Colonic mucosa (tissue), 4 donors: ENCODE data around the gene C4A. TPM values are rescaled to one million over a fixed set of nuclear protein-coding genes. Genes with fewer than 3 reads are reported as not detected.
"Not testable (repeated sequence)": the region's sequence is repeated elsewhere in the genome, so short reads cannot be mapped to it uniquely, and the experiment has no call there.

ENCODE experiments used
- DNase-seq: peaks from one replicate; pipeline ENCODE4 v3.0.0-alpha.2; 2020
- H3K27ac ChIP-seq: fragments of 200-600 bp; one replicate; pipeline ENCODE4 v1.8.0; 2021
- H3K27me3 ChIP-seq: fragments of 200-600 bp; one replicate; pipeline ENCODE4 v1.8.0; 2021
- H3K36me3 ChIP-seq: fragments of 200-600 bp; one replicate; pipeline ENCODE4 v1.8.0; 2021
- H3K4me1 ChIP-seq: fragments of 200-600 bp; one replicate; pipeline ENCODE4 v1.8.0; 2021; ENCODE audit warnings: mild to moderate bottlenecking
- H3K4me3 ChIP-seq: fragments of 200-600 bp; one replicate; pipeline ENCODE4 v1.8.0; 2021
- H3K9ac ChIP-seq, 2 donors: one replicate each; pipeline ENCODE4 v1.7.0; 2013; ENCODE audit warnings: control low read depth in 2 of 2, low read depth in 2 of 2, low read length in 2 of 2
- H3K9me3 ChIP-seq: fragments of 200-600 bp; one replicate; pipeline ENCODE4 v1.8.0; 2021
- intact Hi-C: fragments of 100-400 bp; cut with DNase I; formaldehyde crosslinking; loops from one replicate; pipeline ENCODE4 v1.14.1; 2022
- total RNA-seq, 2 donors: library from RNA; stranded (reverse); fragmentation: NEBNext Ultra II Directional in 1 of 2; extraction: Animal tissue kit (Norgen Biotek cat#: 25700) in 1 of 2; gene quantifications; one replicate each; pipeline ENCODE4 v1.2.1, GENCODE V29; 2021
- donor health status: healthy.
- donor health status: DM: no; HTN: no; CAD: no.
- donor health status: DM: no; HTN: no; CAD: no.

Gene C4A
- total RNA-seq, 2 donors from 2014 or later, result 15.9 to 23.4 TPM

- H3K4me1 ChIP-seq, H3K9ac ChIP-seq, H3K27ac ChIP-seq, H3K9me3 ChIP-seq, H3K4me3 ChIP-seq, DNase-seq, H3K27me3 ChIP-seq, intact Hi-C loops, H3K36me3 ChIP-seq: not testable (repeated sequence)
Observed at GRCh38 chr6:32005538-32005880, 23.7 kb downstream of the C4A start.

- H3K9me3 ChIP-seq, H3K4me3 ChIP-seq, intact Hi-C loops, H3K9ac ChIP-seq, H3K27me3 ChIP-seq, H3K27ac ChIP-seq, H3K4me1 ChIP-seq, H3K36me3 ChIP-seq: not testable (repeated sequence)
- peak; percentile 3 for DNase-seq
Observed at GRCh38 chr6:32005991-32006529, 24.2 kb downstream of the C4A start.

GRCh38 chr6:32007086-32007485 lies 25.2 kb downstream of the C4A start:
- H3K36me3 ChIP-seq, H3K4me3 ChIP-seq, H3K9ac ChIP-seq, H3K27me3 ChIP-seq, intact Hi-C loops, H3K9me3 ChIP-seq, H3K27ac ChIP-seq, H3K4me1 ChIP-seq: not testable (repeated sequence)
- DNase-seq, result peak; percentile 14

- H3K36me3 ChIP-seq, DNase-seq, H3K9ac ChIP-seq, H3K4me1 ChIP-seq, intact Hi-C loops, H3K27ac ChIP-seq, H3K4me3 ChIP-seq, H3K9me3 ChIP-seq, H3K27me3 ChIP-seq: not testable (repeated sequence)
Observed at GRCh38 chr6:32008037-32008436, 26.2 kb downstream of the C4A start.

- H3K4me1 ChIP-seq, H3K27me3 ChIP-seq, H3K9ac ChIP-seq, H3K9me3 ChIP-seq, H3K36me3 ChIP-seq, H3K27ac ChIP-seq, intact Hi-C loops, H3K4me3 ChIP-seq: not testable (repeated sequence)
- peak; percentile 11 for DNase-seq
Observed at GRCh38 chr6:32008616-32009015, 26.8 kb downstream of the C4A start.

- H3K9ac ChIP-seq, intact Hi-C loops, H3K4me3 ChIP-seq, H3K27me3 ChIP-seq, H3K4me1 ChIP-seq, H3K27ac ChIP-seq, H3K36me3 ChIP-seq, H3K9me3 ChIP-seq: not testable (repeated sequence)
- DNase-seq, result peak; percentile 10
Observed at GRCh38 chr6:32009537-32009936, 27.7 kb downstream of the C4A start.

GRCh38 chr6:32010856-32011530 lies 29.1 kb downstream of the C4A start:
- H3K9ac ChIP-seq, intact Hi-C loops: not testable (repeated sequence)
- peak; percentile 12 for DNase-seq

GRCh38 chr6:32012941-32013617 lies 31.2 kb downstream of the C4A start:
- H3K4me1 ChIP-seq, H3K9me3 ChIP-seq, H3K36me3 ChIP-seq, H3K4me3 ChIP-seq, H3K27me3 ChIP-seq, DNase-seq, H3K9ac ChIP-seq, intact Hi-C loops, H3K27ac ChIP-seq: not testable (repeated sequence)

More at GRCh38 chr6:32010856-32011530, 29.1 kb downstream of the C4A start:
- not testable (repeated sequence) for H3K4me3 ChIP-seq, H3K4me1 ChIP-seq, H3K9me3 ChIP-seq, H3K27ac ChIP-seq, H3K27me3 ChIP-seq, H3K36me3 ChIP-seq

GRCh38 chr6:32013738-32014137 lies 31.9 kb downstream of the C4A start:
- H3K27ac ChIP-seq, H3K9me3 ChIP-seq, H3K27me3 ChIP-seq, intact Hi-C loops, H3K36me3 ChIP-seq, H3K9ac ChIP-seq, H3K4me1 ChIP-seq, DNase-seq, H3K4me3 ChIP-seq: not testable (repeated sequence)

GRCh38 chr6:32014547-32014946 lies 32.7 kb downstream of the C4A start, which contains the start of gene C4B:
C4B (plus strand) TSS chr6:32014795; CDS start chr6:32014846, 51 bp downstream.
- H3K9me3 ChIP-seq, H3K4me1 ChIP-seq, H3K4me3 ChIP-seq, DNase-seq, H3K9ac ChIP-seq, H3K27ac ChIP-seq, H3K27me3 ChIP-seq, intact Hi-C loops, H3K36me3 ChIP-seq: not testable (repeated sequence)

GRCh38 chr6:32022100-32022499 lies 40.2 kb downstream of the C4A start:
- intact Hi-C loops, H3K27ac ChIP-seq, H3K36me3 ChIP-seq, H3K4me3 ChIP-seq, H3K9ac ChIP-seq, DNase-seq, H3K9me3 ChIP-seq, H3K4me1 ChIP-seq, H3K27me3 ChIP-seq: not testable (repeated sequence)

GRCh38 chr6:32028631-32029030 lies 46.8 kb downstream of the C4A start:
- H3K9me3 ChIP-seq, H3K9ac ChIP-seq, DNase-seq, intact Hi-C loops, H3K36me3 ChIP-seq, H3K4me3 ChIP-seq, H3K4me1 ChIP-seq, H3K27me3 ChIP-seq, H3K27ac ChIP-seq: not testable (repeated sequence)

GRCh38 chr6:32029553-32029952 lies 47.7 kb downstream of the C4A start:
- H3K27me3 ChIP-seq, H3K4me1 ChIP-seq, H3K4me3 ChIP-seq, intact Hi-C loops, H3K9ac ChIP-seq, H3K36me3 ChIP-seq, H3K9me3 ChIP-seq, H3K27ac ChIP-seq, DNase-seq: not testable (repeated sequence)
